Suprapubic skin (tissue), 4 donors: ENCODE data around the gene PUS1. TPM values are rescaled to one million over a fixed set of nuclear protein-coding genes. Genes with fewer than 3 reads are reported as not detected.

Experiments used
- DNase-seq, 2 donors: peaks; one replicate each; pipeline ENCODE4 v3.0.0-alpha.2; 2019; ENCODE audit warnings: low spot score in 2 of 2
- H3K27ac ChIP-seq: fragments of 200-600 bp; sonication (generic); one replicate; pipeline ENCODE4 v1.5.1; 2019
- H3K27me3 ChIP-seq: fragments of 200-600 bp; sonication (generic); one replicate; pipeline ENCODE4 v1.5.1; 2019
- H3K36me3 ChIP-seq: fragments of 200-600 bp; sonication (generic); one replicate; pipeline ENCODE4 v1.5.1; 2019
- H3K4me1 ChIP-seq: fragments of 200-600 bp; sonication (generic); one replicate; pipeline ENCODE4 v1.5.1; 2019
- H3K4me3 ChIP-seq: fragments of 200-600 bp; sonication (generic); one replicate; pipeline ENCODE4 v1.5.1; 2019; ENCODE audit warnings: mild to moderate bottlenecking
- H3K9me3 ChIP-seq: fragments of 200-600 bp; sonication (generic); one replicate; pipeline ENCODE4 v1.5.1; 2019
- EP300 ChIP-seq: sonication (generic); formaldehyde crosslinking; IDR thresholded peaks from one replicate; pipeline ENCODE4 v1.6.1; 2017; ENCODE audit warnings: antibody characterized with exemption
- POLR2A ChIP-seq, 2 donors: fragments of 450-650 bp; IDR thresholded peaks; one replicate each; pipeline ENCODE4 v1.6.1; 2017; ENCODE audit warnings: antibody characterized with exemption in 2 of 2, mild to moderate bottlenecking in 2 of 2, moderate library complexity in 2 of 2
- POLR2AphosphoS5 ChIP-seq, 3 donors: sonication (generic); formaldehyde crosslinking; IDR thresholded peaks; one replicate each; pipeline ENCODE4 v1.6.1; 2017; ENCODE audit warnings: antibody characterized with exemption in 3 of 3
- WGBS: methylation state at CpG from one replicate; pipeline ENCODE4 v1.1.5; 2018; 5-methylcytosine and 5-hydroxymethylcytosine counted together
- total RNA-seq, 4 donors: library from RNA; depleted of rRNA; stranded (reverse); fragments of >200 nt; gene quantifications; one replicate each; pipeline ENCODE4 v1.1.0, GENCODE V29; 2016
- TF ChIP-seq, protein P1 (sequence below), 2 donors: fragments of 200-600 bp in 1 of 2; fragments of 450-650 bp in 1 of 2; sonication (generic) in 1 of 2; IDR thresholded peaks; one replicate each; pipeline ENCODE4 v1.5.1; 2016 to 2019; ENCODE audit warnings: antibody characterized with exemption in 2 of 2, mild to moderate bottlenecking in 1 of 2, moderate library complexity in 1 of 2

Gene PUS1
- total RNA-seq, 4 donors from 2014 or later, result 16.3 to 24.4 (median 21.8) TPM

DNA sequence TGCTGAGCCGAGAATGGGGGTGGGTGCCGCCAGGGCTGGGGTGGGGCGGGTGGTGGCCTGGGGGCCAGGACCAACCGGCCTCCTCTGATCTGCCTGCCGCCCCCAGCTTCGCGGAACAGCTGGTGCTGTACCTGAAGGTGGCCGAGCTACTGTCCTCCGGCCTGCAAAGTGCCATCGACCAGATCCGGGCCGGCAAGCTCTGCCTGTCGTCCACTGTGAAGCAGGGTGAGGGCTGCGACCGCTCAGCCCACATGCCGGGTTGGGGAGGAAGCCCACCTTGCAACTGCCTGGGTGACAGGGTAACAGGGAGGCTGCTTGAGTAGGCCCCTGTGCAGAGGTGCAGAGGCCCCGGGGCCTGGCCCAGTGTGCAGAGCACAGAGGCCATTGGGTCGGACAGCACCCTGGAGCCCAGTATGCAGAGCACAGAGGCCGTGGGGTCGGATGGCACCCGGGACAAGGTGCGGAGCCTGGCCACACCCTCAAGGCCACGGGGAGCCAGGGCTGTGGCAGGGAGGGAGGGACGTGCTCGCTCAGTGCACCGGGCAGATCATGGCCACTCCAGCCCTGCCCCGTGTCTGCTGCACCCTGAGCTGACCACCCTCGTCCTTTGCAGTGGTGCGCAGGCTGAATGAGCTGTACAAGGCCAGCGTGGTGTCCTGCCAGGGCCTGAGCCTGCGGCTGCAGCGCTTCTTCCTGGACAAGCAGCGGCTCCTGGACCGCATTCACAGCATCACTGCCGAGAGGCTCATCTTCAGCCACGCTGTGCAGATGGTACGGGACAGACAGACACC, 9.5 kb upstream of the PUS1 start:
- H3K9me3 ChIP-seq, result no peaks in the 10 kb centered on the region
- TF ChIP-seq POLR2AphosphoS5 (IDR thresholded peaks at IDR 0.05) (no peak), EP300 (no peak), POLR2A (IDR thresholded peaks at IDR 0.05) (no peak)
- TF ChIP-seq, protein P1, sequence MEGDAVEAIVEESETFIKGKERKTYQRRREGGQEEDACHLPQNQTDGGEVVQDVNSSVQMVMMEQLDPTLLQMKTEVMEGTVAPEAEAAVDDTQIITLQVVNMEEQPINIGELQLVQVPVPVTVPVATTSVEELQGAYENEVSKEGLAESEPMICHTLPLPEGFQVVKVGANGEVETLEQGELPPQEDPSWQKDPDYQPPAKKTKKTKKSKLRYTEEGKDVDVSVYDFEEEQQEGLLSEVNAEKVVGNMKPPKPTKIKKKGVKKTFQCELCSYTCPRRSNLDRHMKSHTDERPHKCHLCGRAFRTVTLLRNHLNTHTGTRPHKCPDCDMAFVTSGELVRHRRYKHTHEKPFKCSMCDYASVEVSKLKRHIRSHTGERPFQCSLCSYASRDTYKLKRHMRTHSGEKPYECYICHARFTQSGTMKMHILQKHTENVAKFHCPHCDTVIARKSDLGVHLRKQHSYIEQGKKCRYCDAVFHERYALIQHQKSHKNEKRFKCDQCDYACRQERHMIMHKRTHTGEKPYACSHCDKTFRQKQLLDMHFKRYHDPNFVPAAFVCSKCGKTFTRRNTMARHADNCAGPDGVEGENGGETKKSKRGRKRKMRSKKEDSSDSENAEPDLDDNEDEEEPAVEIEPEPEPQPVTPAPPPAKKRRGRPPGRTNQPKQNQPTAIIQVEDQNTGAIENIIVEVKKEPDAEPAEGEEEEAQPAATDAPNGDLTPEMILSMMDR (IDR thresholded peaks at IDR 0.05), result no peak
- peaks cover 4% of the 10 kb centered on the region for H3K4me1 ChIP-seq
- no peak overlapping the region for H3K4me3 ChIP-seq
- no peak overlapping the region for H3K27ac ChIP-seq
- H3K36me3 ChIP-seq, result peaks cover 74% of the 10 kb centered on the region
- WGBS, result 93% methylated on average over 5 of the region's 37 CpGs
- no peaks in the 10 kb centered on the region for H3K27me3 ChIP-seq
- DNase-seq, result no peak

DNA sequence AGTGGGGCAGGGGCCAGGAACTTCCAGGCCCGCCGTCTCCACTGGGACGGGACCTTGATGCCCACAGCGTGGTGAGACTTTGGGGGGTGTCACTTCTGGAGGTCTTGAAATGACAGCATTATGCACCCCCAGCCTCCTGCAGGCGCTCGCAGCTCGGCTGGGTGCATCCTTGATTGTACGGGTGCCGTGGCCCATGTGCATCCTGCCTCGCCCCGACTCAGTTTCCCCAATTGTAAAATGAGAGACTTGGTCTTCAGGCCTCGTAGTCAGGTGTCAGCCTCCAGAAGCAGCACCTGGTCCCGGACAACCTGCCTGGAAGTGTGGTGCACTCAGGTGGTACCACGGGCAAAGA, 8.9 kb upstream of the PUS1 start:
- peaks cover 5% of the 10 kb centered on the region for H3K4me1 ChIP-seq
- no peaks in the 10 kb centered on the region for H3K27me3 ChIP-seq
- no peak overlapping the region for H3K4me3 ChIP-seq
- TF ChIP-seq, protein P1 (IDR thresholded peaks at IDR 0.05), result no peak
- TF ChIP-seq POLR2A (IDR thresholded peaks at IDR 0.05) (no peak), POLR2AphosphoS5 (IDR thresholded peaks at IDR 0.05) (no peak), EP300 (no peak)
- H3K9me3 ChIP-seq, result no peaks in the 10 kb centered on the region
- no peak for DNase-seq
- no peak overlapping the region for H3K27ac ChIP-seq
- 97% methylated on average over 11 of the region's 14 CpGs for WGBS
- H3K36me3 ChIP-seq, result peaks cover 68% of the 10 kb centered on the region

DNA sequence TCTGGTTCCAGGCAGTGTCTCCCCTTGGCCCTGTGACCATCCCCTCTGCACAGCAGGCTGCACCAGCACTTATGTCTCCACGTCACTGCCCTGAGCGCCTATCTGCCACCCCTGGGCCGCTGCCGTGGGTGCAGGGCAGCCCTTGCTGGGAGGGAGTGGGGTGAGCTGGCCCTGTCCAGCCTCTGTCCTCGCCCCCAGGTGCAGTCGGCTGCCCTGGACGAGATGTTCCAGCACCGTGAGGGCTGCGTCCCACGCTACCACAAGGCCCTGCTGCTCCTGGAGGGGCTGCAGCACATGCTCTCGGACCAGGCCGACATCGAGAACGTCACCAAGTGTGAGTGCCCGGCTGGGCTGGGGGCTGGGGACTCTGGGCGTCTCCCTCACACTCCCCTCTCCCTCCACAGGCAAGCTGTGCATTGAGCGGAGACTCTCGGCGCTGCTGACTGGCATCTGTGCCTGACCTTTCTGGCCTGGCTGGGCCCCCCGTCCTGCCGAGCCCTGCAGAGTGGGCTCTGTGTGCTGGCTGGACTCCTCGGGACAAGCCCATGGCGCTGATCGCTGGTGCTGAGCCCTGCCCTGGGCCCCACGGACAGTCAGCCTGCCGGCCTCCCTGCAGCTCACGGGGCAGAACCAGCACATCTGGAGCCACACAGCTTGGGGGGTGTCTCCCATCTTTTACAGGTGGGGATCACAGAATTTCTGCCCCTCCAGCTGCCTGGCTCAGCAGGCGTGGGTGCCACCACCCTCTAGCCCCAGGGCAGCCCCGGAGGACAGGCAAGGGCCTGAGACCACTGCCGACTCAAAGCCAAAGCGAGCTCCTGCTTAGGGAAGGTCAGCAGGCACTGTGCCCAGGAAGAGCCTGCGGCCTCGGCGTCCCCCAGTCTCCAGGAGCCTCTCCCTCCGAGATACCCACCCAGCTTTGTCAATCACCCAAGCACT, 7.9 kb upstream of the PUS1 start:
- H3K9me3 ChIP-seq, result no peaks in the 10 kb centered on the region
- H3K4me3 ChIP-seq, result no peak overlapping the region
- 90% methylated on average over 24 of the region's 35 CpGs for WGBS
- H3K27me3 ChIP-seq, result no peaks in the 10 kb centered on the region
- DNase-seq, result no peak
- H3K36me3 ChIP-seq, result peaks cover 57% of the 10 kb centered on the region
- no peak for TF ChIP-seq POLR2A (IDR thresholded peaks at IDR 0.05)
- no peak for TF ChIP-seq POLR2AphosphoS5 (IDR thresholded peaks at IDR 0.05)
- TF ChIP-seq, protein P1 (IDR thresholded peaks at IDR 0.05), result no peak
- no peak for TF ChIP-seq EP300
- H3K27ac ChIP-seq, result no peak overlapping the region
- H3K4me1 ChIP-seq, result peaks cover 5% of the 10 kb centered on the region

DNA sequence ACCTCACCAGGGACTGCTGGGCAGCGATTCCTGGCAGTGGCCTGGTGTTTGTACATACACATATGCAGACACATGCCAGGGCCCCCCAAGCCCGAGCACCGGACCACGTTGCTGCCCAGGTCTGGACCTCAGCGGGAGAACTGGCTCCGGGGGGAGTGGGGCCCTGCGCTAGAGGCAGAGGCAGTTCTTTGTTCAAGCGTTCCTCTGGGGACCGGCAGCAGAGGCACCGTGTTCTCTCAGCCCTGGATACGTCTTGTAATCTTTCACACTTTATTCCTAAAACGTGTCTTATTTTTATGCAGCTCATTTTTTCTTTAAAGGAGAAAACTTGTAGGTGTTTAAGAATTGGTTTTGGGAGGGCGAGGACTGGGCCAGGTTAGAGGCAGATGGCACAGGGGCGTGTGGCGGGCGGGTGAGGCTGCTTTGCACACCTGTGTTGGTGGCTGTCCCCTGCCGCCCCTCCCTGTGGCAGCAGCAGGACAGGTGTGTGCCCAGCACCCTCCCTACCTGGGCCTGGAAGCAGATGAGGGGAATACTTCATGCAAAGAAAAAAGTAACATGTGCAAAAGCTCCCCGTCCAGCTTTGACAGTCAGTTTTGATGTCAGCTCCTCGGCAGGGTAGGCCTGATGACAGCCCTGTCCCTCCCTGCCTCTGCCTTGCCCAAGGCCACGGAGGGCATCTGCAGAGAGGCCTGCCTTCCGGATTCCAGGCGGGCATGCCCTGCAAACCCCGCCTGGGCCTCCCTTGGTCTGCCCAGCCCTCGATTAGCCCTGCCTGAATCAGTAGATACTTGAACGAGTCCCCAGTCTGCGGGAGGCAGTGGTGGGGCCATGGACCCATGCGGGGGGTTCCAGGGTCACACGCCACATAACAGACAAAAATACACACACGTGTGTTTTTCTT, 7.0 kb upstream of the PUS1 start:
- TF ChIP-seq EP300, result no peak
- no peak for TF ChIP-seq POLR2AphosphoS5 (IDR thresholded peaks at IDR 0.05)
- WGBS, result 71% methylated on average over 18 of the region's 29 CpGs
- Histone ChIP-seq H3K4me1 (peaks cover 5% of the 10 kb centered on the region), H3K4me3 (no peak overlapping the region), H3K27ac (no peak overlapping the region), H3K27me3 (no peaks in the 10 kb centered on the region), H3K9me3 (no peaks in the 10 kb centered on the region), H3K36me3 (peaks cover 50% of the 10 kb centered on the region)
- DNase-seq, result no peak

DNA sequence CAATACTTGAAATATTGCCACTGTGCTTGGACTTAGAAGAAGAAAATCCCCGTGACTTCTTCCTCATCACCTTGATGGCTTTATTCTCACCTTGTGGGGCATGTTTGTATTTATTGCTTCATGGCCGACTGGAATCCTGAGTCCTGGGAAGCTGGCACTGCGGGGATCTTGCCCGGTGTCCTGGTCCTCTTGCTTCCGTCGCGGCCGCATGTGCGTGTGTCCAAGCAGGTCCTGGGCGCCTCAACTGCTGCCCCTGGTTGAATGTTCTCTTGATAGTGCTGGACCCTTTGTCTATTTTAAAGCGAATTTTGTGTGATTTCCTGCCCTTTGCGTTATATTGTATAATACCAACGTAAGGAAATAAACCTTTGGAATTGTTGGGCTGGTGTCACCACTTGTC, 6.3 kb upstream of the PUS1 start:
- 93% methylated on average over 13 of the region's 13 CpGs for WGBS
- DNase-seq, result no peak

More for the DNA sequence above, 6.3 kb upstream of the PUS1 start:
- TF ChIP-seq POLR2A (IDR thresholded peaks at IDR 0.05), result no peak
- no peak for TF ChIP-seq EP300
- TF ChIP-seq, protein P1 (IDR thresholded peaks at IDR 0.05), result no peak
- no peak for TF ChIP-seq POLR2AphosphoS5 (IDR thresholded peaks at IDR 0.05)
- Histone ChIP-seq H3K36me3 (peaks cover 44% of the 10 kb centered on the region), H3K27ac (no peak overlapping the region), H3K27me3 (no peaks in the 10 kb centered on the region), H3K4me1 (peaks cover 5% of the 10 kb centered on the region), H3K9me3 (no peaks in the 10 kb centered on the region), H3K4me3 (no peak overlapping the region)
